Stimulated activated CD4-positive, alpha-beta T cell treated with anti-CD3 and anti-CD28 coated beads, Interleukin-1b, Interleukin-23, amount 100 ng/mL, for 1 hour (primary cell): ENCODE results near the gene HMBS.
"Not testable (repeated sequence)": the region's sequence is repeated elsewhere in the genome, so short reads cannot be mapped to it uniquely, and the experiment has no call there.

Source experiments
- DNase-seq, 2 donors: peaks; one replicate each; pipeline ENCODE4 v3.0.0-alpha.2; 2020; ENCODE audit warnings: low read depth in 2 of 2

HMBS gene

DNA sequence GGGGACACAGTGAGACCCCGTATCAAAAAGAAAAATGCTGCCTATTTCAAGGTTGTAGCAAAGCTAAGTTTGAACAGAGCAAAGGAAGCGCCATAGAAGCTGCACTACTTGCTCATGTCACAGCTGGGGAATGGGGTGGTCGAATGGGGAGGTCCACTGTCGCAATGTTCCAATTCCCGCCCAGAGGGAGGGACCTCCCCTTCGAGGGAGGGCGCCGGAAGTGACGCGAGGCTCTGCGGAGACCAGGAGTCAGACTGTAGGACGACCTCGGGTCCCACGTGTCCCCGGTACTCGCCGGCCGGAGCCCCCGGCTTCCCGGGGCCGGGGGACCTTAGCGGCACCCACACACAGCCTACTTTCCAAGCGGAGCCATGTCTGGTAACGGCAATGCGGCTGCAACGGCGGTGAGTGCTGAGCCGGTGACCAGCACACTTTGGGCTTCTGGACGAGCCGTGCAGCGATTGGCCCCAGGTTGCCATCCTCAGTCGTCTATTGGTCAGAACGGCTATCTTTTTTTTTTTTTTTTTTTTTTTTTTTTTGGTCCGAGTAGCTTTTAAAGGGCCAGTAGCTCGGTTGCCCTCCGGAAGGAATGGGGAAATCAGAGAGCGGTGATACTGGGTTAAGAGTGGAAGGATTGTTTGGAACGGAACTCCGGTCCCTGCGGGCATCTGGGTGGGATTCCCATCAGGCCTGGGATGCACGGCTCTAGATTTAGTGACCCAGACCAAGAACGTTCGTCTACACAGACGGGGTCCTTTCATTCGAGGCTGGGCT, at the start of gene HMBS:
HMBS (plus strand) TSS at position 219 of the 774 bp plus-strand sequence; CDS start at position 372, 153 bp downstream.
- peak; percentile 55 to 82 for DNase-seq

DNA sequence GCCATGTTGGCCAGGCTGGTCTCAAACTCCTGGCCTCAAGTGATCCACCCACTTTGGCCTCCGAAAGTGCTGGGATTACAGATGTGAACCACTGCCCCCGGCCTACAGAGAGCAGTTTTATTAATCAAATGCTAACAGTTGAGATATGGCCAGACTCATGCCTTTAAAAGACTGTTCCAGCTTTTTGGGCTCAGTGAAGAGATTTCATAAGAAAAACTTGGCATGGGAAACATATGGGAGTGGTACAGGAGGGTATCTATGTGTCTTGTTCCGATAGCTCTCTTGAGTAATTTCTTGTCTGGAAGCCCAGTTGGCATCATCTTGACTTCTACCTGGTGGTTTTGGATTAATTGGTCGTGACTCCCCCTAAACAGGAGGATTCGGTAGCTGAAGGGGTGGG, 45.8 kb upstream of the HMBS start:
- DNase-seq, result no peak

DNA sequence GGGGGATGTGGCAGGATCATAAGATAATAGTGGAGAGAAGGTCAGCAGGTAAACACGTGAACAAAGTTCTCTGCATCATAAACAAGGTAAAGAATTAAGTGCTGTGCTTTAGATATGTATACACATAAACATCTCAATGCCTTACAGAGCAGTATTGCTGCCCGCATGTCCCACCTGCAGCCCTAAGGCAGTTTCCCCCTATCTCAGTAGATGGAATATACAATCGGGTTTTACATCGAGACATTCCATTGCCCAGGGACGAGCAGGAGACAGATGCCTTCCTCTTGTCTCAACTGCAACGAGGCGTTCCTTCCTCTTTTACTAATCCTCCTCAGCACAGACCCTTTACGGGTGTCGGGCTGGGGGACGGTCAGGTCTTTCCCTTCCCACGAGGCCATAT, 45.2 kb upstream of the HMBS start:
- not testable (repeated sequence) for DNase-seq

DNA sequence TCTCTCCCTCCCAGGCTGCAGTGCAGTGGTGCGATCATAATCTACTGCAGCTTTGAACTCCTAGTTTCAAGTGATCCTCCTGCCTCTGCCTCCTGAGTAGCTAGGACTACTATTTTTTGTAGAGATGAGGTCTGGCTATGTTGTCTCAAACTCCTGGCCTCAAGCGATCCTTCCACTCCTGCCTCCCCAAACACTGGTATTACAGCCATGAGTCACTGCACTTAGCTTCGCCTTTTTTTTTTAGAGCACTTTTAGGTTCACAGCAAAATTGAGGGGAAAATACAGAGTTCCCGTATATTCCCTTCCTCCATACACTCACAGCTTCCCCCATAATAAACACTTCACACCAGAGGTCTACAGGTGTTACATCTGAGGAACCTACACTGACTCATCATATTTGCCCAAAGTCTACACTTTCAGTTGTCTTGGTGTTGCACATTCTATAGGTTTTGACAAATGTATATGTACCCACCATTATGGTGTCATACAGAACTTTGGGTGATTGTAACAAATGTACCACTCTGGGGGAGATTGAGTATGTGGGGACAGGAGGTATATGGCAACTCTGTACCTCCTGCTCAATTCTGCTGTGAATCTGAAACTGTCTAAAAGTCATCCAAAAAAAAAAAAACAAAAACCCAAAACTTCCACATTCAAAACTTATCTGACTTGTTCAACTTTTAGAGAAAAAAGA, 42.7 kb upstream of the HMBS start:
- DNase-seq, result no peak

DNA sequence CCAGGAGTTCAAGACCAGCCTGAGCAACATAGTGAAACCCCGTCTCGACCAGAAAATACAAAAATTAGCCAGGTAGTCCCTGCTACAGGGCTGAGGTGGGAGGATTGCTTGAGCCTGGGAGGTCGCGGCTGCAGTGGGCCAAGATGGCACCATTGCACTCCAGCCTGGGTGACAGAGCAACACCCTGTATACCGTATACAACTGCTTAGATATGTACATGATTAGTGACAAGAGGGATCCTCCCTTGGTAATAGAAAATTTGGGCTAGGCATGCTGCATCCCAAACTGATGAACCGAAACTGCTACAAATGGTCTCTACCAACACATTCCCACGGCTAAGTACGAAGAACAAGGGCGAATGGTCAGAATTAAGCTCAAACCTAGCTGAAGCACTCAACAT, 41.8 kb upstream of the HMBS start:
- DNase-seq, result no peak

DNA sequence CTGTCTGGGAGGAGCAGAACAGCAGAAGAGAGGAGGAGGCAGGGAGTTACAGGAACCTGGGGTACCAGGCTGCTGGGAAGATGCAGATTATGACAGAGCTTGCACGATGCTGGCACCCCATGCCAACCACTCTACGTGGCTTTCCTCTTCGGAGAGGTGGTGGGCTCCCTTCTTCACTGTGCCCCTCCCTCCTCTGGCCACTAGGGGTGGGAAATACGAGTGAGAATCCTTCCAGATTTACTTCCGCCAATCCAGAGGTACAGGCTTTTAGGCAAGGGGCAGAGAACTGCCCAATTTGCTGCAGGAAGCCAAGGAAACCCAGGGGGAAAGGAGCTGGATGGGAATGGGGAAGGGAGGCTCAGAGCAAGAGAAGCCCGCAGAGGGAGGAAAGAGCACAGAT, 40.0 kb upstream of the HMBS start:
- no peak for DNase-seq

DNA sequence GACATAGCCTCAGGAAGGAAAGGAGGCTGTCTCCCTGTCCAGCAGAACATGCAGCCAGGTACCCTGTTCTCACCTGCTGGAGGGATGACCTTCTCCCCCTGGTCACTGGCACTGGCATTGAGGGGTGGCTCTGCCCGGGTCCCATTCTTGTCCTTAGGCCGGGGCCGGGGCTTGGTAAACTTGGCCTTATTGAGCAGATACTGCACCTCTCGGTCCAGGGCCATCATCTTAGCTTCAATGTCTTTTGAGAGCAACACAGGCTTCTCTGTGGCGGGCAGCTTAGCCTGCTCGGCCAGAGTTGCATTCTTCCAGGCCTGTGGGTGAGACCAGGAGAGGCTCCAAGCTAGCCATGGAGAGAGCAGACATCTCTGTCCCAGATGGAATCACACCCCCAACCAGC, 38.2 kb upstream of the HMBS start:
- DNase-seq, result no peak

DNA sequence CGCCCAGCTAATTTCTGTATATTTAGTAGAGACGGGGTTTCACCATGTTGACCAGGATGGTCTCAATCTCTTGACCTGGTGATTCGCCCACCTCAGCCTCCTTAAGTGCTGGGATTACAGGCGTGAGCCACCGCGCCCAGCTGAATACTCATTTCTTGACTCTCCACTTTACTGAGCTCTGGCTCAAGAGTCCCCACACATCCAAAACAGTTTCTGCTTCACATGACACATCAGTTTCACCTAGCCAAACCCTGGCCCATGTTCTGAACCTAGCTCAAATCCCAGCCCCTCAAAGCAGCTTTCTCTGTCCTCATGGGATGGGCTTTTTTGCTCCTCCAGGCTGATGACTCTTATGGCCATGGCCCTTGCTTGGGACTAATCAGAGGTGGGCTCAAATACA, 37.5 kb upstream of the HMBS start:
- DNase-seq, result no peak

DNA sequence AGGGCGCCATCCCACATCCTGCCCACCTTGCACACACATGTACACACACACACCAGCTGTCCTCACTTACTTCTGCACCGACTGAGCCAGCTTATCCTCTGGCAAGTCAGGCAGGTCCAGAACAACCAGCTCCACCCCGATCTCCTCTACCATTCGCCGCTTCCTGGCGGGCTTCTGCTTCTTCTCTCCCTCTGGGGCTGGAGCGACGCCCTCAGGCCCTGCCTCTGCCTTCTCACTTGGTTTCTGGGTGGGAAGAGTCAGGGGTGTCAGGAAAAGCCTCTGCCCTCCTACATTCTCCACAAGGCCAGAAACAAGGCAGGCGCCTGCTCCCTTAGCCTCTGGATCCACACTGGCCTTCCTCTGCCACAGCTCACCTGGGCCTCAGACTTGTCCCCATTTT, 36.0 kb upstream of the HMBS start:
- DNase-seq, result no peak

DNA sequence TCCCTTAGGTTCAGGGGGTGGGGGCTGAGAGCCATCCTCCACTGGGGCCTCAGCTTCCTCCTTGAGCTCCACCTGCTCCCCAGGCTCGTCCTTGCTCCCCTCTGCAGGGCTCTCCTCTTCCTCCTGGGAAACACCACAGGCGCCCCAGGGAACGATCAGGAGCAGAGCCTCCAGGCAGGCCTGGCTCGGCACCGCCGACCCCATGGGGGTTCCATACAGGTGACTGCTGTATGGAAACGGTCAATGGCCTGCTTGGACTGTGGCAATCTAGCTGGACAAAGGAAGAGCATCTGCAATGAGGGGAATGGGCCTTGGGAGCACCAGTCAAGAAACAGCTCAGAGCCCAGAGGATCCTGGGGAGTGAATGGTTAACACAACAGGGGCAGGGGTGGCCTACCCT, 35.6 kb upstream of the HMBS start:
- DNase-seq, result no peak

DNA sequence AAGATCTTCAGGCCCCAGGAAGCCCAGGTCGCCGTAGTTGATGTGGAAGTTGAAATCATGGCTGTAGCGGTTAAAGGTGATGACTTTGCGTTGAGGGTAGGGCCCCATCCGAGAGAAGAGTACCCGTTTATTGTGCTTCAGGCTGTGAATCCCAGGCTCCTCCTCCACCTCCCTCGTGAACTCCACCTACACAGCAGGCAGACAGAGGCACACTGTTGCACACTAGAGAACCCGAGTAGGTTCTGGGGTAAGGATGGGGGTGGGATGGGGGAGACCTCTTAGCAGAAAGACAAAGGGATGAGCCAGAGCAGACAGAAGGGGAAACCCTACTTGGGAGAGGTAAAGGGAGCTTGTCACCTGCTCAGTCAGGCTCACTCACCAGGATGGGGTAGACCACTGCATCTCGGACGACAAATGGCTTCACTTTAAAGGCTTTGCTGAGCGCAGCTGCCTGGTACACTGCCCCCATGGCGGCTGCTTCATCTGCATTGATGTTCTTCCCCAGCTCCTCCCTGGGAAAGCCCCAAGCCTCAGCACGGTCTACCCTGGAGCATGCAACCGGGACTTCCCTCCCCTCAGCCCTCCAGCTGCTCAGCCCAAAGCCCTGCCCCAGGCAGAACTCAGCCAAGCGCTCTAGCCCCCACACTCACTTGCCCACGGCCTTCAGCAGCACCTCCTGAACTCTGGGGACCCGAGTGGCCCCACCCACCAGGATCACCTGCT, 33.1 kb upstream of the HMBS start:
- DNase-seq, result no peak

DNA sequence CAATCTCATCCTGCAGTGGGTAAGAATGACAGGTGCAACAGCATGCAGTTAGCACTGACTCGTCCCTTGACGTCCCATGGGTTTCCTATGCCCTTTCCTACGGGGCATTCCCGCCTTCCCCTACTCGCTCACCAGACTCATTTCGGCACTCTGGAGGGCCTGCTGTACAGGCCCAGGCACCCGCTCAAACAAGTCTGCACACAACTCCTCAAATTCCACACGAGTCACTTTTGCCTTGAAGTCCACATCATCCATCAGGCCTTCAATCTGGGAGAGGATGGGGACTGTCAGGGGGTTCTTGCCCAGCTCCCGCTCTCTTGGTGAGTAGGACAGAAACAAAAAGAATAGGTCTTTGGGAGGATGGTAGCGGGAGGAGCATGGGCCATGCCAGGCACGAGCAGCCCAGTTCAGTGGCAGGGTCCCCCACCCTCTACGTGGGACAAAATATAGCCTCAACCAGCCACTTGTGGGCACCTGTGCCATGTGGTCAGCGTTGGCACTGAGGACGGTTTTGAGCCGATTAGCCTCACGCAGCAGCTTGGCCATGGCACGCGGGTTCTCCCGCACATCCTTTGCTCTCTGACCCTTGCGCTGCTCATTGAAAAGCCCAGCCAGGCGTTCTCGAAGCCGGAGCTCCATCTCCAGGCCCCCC, 32.4 kb upstream of the HMBS start:
- no peak for DNase-seq

DNA sequence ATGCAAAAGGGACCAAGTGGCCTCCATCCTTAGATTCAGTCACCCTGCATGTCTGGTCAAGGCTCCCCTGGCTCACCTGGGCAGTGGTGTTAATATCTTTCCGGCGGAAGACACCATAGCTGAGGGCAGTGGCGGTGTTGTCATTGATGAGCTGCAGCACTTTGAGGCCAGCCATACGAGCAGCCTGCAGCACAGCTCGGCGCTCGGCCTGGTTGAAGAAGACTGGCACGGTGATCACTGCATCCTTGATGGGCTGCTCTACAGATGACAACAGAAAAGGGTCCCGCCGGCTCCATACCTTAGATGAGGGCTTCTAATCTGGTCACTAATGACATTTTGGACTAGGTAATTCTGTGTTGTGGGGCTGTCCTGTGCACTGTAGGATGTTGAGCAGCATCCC, 30.3 kb upstream of the HMBS start:
- DNase-seq, result no peak

DNA sequence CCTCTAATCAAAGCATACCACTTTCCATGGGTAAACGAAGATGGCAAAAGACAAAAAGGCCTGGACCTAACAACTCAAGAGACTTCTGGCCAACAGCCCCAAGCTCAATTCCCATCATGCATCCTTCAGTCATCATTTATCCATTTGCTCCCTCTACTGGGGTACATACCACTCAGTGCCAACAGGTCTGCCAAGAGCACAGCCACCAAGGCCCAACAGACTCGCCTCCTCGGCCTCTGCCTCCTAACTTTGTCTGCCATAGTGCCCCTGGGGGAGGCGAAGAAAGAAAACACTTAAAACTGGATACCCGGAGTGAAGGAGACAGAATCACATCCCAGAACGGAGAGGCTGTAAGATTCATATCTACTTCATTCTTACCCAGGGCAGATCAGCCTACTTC, 28.8 kb upstream of the HMBS start:
- no peak for DNase-seq

DNA sequence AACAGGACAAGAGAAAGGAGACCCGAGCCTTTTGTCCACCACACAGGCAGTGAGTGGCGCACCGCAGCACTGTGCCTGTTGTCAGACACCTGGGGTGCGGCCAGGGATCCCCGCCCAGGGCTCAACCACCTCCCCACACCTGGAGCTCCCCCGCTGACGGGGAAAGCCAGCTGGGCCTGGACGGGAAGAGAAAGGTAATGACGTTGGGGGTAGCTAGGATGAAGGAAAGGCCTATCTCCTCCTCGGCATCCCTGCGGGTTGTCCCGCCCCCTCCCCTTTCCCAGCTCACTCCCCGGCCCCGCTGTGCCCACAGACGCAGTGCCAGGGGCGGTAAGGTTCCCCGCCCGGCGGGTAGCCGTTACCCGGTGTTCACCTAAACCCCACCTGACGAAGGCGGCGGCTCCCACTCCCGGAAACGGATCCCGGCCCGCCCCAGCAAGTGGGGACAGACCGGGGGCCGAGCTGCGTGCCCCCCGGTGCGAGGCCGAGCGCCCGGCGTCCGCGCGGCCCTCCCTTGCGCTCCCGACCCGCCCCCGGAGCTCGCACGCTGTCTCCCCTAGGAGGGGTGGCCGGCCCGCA, 28.2 kb upstream of the HMBS start:
- peak in 1 of 2 donors; percentile 22 for DNase-seq

DNA sequence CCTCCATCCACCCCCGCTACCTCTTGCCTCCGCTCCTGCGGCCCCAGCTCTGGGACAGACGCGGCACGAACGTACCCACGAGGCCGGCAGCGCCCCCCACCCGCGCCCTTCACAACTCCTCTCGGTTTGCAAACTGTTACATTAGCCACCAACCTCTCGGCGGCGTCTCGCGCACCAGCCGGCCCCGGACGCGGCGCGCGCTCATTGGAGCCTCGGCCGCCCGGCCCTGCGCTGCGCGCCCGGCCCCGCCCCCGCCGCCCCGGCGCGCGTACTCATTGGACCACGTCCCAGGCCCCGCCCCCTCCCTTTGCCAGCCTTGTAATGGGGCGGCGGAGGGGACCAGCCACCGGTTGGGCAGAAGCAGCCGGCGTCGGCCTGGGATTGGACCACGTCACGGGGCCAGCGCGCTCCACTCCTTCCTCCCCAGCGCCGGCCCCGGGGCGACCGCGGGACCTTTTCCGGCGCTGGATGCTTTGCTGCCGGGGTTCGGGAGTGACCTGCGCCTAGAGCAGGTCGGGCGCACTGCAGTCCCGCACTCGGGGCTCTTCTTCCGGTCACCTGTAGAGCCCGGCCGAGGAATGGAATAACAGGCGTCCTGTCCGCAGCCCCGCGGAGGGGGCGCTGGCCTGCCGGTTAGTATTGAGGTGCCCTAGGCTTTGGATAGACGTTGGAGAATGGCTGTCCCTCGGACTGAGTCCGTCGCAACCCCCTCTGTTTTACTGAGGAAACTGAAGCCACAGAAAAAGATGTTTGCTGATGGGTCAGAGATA, 27.5 kb upstream of the HMBS start, which contains the start of gene HYOU1:
HYOU1 (minus strand) TSS at position 206 of the 770 bp plus-strand sequence. CDS start 1,045 bp downstream, outside the sequence.
- DNase-seq, result peak; percentile 98

DNA sequence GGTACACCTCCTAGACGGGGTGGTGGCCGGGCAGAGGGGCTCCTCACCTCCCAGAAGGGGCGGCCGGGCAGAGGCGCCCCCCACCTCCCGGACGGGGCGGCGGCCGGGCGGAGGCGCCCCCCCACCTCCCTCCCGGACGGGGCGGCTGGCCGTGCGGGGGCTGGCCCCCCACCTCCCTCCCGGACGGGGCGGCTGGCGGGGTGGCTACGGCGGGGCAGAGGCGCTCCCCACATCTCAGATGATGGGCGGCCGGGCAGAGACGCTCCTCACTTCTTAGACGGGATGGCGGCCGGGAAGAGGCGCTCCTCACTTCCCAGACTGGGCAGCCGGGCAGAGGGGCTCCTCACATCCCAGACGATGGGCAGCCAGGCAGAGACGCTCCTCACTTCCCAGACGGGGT, 25.6 kb upstream of the HMBS start:
- DNase-seq, result not testable (repeated sequence)

DNA sequence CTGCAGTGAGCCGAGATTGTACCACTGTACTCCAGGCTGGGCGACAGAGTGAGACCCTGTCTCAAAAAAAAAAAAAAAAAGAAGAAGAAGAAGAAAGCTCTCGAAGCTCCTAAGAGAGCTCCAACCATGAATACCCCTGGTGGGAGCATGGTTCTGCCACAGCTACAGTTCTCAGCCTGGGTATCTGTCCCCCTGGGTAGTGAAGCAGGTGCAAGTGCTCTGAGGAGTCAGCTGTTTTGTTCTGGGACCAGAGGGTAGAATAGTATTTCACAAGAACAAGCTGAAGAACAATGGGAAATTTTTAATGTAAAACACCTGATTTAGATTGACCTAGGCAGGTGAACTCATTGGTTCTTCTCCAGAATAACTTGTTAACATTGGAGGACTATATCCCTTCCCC, 23.4 kb upstream of the HMBS start:
- no peak for DNase-seq

DNA sequence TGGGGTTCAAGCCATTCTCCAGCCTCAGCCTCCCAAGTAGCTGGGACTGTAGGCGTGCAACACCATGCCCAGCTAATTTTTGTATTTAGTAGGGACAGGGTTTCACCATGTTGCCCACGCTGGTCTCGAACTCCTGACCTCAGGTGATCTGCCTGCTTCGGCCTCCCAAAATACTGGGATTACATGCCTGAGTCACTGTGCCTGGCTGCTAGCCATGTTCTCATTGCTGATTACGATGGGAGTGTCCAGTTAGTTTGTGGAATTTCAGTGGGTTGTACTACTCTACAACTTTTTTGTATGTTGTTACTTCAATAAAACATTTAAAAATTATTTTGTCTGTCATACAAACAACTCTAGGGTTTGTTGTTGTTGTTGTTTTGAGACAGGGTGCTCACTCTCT, 21.9 kb upstream of the HMBS start:
- no peak for DNase-seq

DNA sequence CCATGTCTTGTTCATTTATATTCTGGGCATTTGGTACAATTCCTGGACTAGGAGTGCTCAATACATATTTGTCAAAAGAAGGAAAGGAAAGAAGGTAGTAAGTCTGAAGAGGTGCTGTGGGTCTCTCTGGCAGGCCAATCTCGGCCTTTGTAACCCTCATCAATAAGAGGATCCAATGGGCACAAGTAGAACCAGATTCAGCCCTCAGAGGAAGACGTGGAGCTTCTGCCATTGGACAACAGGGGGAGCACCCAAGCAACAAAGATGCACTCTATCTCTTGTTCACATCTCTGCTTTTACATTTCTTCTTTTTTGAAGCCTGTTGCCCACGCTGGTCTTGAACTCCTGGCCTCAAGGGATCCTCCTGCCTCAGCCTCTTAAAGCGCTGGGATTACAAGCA, 19.3 kb upstream of the HMBS start:
- no peak for DNase-seq
